Neural crest cell (in vitro differentiated cells): Measurements from ENCODE around the gene NPAS2. TPM values are rescaled to one million over a fixed set of nuclear protein-coding genes. Genes with fewer than 3 reads are reported as not detected.

Source experiments
- DNase-seq: peaks from one replicate; pipeline ENCODE4 v3.0.0; 2021; ENCODE audit warnings: low read depth, mixed read lengths, low spot score
- H3K27ac Mint-ChIP-seq: one replicate; pipeline ENCODE4 v1.8.0; 2021; ENCODE audit warnings: mild to moderate bottlenecking, mixed read lengths; ENCODE audit not compliant: unreplicated experiment
- H3K27me3 Mint-ChIP-seq: 2 replicates; pipeline ENCODE4 v1.8.0; 2021; ENCODE audit warnings: low read depth, mild to moderate bottlenecking, mixed read lengths
- H3K36me3 Mint-ChIP-seq: 2 replicates; pipeline ENCODE4 v1.8.0; 2021; ENCODE audit warnings: low read depth, mild to moderate bottlenecking, mixed read lengths
- H3K4me1 Mint-ChIP-seq: 2 replicates; pipeline ENCODE4 v1.8.0; 2021; ENCODE audit warnings: mixed read lengths
- H3K4me3 Mint-ChIP-seq: one replicate; pipeline ENCODE4 v1.8.0; 2021; ENCODE audit warnings: mild to moderate bottlenecking, mixed read lengths
- H3K9me3 Mint-ChIP-seq: 2 replicates; pipeline ENCODE4 v1.8.0; 2021; ENCODE audit warnings: mixed read lengths
- total RNA-seq: library from RNA; stranded (reverse); gene quantifications from 2 replicates; pipeline ENCODE4 v1.2.1, GENCODE V29; 2021
- TF ChIP-seq, protein P1 (sequence below): fragments of 200-600 bp; sonication (generic); conservative IDR thresholded peaks from 2 replicates; pipeline ENCODE4 v1.5.0; 2021; ENCODE audit warnings: antibody characterized with exemption, mild to moderate bottlenecking

NPAS2 gene
- total RNA-seq, 1 donor from 2014 or later = 2.6 TPM

DNA sequence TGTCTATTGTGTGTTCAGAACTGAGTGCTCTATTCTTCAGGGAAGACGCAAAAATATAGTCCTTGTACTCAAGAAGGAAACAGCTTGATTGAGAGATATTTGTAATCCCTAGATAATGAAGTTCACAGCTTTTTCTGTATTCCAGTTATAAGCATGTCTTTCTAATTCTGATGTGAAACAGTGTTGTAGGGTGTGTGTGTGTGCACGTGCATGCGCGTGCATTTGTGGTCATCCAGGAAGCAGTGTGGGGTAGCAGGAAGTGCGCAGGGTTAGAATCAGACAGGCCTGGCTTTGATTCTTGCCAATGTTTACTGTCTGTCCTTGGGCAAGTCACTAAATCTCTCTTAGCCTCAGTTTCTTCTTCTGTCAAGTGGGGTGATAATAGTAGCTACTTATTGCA, 87.9 kb downstream of the NPAS2 start:
- Mint-ChIP-seq H3K27ac (no peak overlapping the region), H3K4me1 (peaks cover 8% of the 10 kb centered on the region), H3K9me3 (no peaks in the 10 kb centered on the region), H3K36me3 (no peaks in the 10 kb centered on the region), H3K4me3 (no peak overlapping the region), H3K27me3 (no peaks in the 10 kb centered on the region)
- TF ChIP-seq, protein P1, sequence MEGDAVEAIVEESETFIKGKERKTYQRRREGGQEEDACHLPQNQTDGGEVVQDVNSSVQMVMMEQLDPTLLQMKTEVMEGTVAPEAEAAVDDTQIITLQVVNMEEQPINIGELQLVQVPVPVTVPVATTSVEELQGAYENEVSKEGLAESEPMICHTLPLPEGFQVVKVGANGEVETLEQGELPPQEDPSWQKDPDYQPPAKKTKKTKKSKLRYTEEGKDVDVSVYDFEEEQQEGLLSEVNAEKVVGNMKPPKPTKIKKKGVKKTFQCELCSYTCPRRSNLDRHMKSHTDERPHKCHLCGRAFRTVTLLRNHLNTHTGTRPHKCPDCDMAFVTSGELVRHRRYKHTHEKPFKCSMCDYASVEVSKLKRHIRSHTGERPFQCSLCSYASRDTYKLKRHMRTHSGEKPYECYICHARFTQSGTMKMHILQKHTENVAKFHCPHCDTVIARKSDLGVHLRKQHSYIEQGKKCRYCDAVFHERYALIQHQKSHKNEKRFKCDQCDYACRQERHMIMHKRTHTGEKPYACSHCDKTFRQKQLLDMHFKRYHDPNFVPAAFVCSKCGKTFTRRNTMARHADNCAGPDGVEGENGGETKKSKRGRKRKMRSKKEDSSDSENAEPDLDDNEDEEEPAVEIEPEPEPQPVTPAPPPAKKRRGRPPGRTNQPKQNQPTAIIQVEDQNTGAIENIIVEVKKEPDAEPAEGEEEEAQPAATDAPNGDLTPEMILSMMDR = no peak
- DNase-seq = no peak

DNA sequence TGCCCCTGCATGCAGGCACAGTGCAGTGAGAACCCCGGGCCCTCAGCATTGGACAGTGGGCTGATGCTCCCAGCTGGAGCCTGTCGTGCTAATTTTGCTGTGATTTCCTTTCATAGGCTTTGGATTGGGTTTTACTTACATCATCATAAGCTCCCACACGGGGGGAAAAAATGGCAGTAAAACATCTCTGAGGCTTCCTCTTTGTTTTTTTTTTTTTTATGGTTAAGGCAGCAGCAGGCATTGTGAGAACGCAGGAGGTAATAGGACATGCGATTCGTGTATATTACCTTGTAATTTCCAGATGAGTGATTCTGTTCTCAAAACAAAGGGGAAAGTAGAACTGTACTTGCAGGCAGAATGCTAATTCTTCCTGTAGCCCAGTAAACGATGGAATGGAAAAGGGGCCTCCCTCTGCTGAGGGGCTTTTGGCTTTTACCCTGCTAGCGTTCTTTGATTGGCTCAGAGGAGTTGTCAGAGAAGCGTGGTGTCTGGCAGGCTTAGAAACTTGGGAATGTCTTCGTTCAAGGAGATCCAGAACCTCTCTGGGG, 89.7 kb downstream of the NPAS2 start:
- Mint-ChIP-seq H3K27me3 (no peaks in the 10 kb centered on the region), H3K27ac (no peak overlapping the region), H3K36me3 (no peaks in the 10 kb centered on the region), H3K4me3 (no peak overlapping the region), H3K4me1 (peaks cover 8% of the 10 kb centered on the region), H3K9me3 (no peaks in the 10 kb centered on the region)
- TF ChIP-seq, protein P1 = no peak
- DNase-seq = no peak

DNA sequence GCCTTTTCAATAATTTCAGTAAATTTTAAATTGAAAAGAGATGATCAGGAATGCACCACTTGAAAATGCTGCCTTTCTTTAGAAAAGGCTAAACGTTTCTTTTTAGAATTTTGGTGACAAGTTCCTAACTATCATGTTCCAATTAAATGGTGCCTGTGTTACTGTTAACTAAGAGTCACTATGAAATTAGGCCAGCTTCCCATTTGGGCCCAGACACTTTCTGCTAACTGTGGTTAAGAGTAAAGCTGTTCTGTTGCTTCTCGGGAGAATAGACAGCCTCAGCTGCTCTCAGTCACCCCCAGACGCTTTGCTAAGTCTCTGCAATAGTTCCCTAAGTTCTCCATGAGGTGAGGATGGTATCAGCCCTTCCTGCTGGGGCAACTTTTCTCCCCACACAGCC, 90.2 kb downstream of the NPAS2 start:
- Mint-ChIP-seq H3K27ac (no peak overlapping the region), H3K9me3 (no peaks in the 10 kb centered on the region), H3K4me1 (peaks cover 8% of the 10 kb centered on the region), H3K36me3 (no peaks in the 10 kb centered on the region), H3K4me3 (no peak overlapping the region), H3K27me3 (no peaks in the 10 kb centered on the region)
- no peak for DNase-seq
- TF ChIP-seq, protein P1 = no peak

DNA sequence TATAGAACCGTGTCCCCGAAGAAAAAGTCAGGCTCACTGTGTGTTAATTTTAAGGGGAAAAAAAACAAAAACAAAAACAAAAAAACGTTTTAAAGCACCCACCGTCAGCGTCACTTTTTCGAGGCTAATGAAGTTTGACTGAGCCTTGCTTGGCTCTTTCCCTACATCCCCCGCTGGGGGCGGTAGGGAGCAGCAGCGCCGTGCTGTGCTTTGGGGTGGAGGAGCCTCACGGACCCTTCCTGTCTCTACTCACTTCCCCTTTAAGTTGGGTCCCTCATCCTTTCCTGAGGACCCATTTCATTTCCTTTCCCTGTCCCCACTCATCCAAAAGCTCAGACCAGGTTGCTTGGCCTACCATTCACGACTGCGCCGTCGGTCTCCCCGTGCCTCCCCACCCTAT, 99.4 kb downstream of the NPAS2 start:
- H3K9me3 Mint-ChIP-seq = peaks cover 7% of the 10 kb centered on the region
- no peaks in the 10 kb centered on the region for H3K27me3 Mint-ChIP-seq
- no peaks in the 10 kb centered on the region for H3K4me1 Mint-ChIP-seq
- H3K36me3 Mint-ChIP-seq = peaks cover 2% of the 10 kb centered on the region
- no peak overlapping the region for H3K4me3 Mint-ChIP-seq
- H3K27ac Mint-ChIP-seq = no peak overlapping the region
- DNase-seq = peak; percentile 7
- TF ChIP-seq, protein P1 = peak; percentile 63

DNA sequence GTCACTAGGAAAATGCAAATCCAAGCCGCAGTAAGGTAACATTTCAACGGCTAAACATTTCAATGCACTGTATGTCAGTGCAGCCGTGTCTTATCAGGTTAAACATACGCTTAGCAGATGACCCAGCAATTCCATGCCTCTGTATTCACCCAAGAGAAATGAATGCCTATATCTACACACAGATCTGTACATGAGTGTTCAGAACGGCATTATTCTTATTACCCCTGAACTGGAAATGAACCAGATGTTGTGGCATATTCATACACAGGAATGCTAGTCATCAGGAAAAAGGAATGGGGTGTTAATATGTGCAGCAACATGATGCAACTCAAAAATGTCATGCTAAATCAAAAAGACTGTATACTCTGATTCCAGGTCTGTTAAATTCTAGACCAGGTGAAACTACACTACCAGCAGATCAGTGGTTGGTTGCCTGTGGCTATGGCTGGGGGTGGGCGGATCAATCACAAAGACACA, 101.8 kb downstream of the NPAS2 start:
- Mint-ChIP-seq H3K36me3 (no peaks in the 10 kb centered on the region), H3K9me3 (peaks cover 3% of the 10 kb centered on the region), H3K27me3 (no peaks in the 10 kb centered on the region), H3K27ac (no peak overlapping the region), H3K4me3 (no peak overlapping the region), H3K4me1 (peaks cover 14% of the 10 kb centered on the region)
- no peak for DNase-seq
- TF ChIP-seq, protein P1 = no peak
